ENCODE measurements around the gene CNPY4. TPM values are rescaled to one million over a fixed set of nuclear protein-coding genes. Genes with fewer than 3 reads are reported as not detected.

The CNPY4 gene
- total RNA-seq, 2 donors from 2014 or later: 7.0 to 9.8 TPM

DNA sequence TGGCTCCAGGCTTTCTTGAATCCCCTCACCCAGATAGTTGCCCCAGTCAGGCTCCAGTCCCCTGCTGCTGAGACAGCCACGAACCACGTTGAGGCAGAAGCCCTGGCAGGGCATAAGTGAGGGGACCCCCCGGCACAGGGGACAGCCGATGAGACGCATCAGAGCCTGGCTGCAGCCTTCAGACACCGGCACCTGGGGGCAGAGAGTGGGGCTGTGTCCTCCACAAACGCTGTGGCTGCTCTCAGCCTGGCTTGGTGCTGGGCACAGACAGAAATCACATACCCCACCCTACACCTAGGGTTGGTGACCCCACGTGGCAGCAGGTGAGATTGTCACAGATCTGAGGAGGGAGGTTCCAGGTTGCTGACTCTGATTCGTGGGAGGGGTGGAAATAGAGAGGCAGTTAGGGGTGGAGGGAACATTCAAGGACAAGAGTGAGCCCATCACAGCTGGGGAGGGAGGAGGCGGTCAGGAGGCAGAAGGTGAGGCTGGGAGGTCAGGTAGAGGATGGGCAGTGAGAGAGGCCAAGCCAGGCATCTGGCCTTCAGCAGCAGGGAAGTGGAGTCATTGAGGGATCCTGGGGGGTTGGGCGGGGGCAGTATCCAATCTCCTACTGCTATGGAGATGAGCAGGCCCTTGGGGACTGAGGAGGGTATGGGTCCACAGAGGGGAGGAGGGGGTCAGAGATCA is 54.5 kb downstream of the CNPY4 start:
- ATAC-seq (no peak), DNase-seq (no peak)
- intact Hi-C loops (cut with DNase I, micrococcal nuclease): no loop called here

DNA sequence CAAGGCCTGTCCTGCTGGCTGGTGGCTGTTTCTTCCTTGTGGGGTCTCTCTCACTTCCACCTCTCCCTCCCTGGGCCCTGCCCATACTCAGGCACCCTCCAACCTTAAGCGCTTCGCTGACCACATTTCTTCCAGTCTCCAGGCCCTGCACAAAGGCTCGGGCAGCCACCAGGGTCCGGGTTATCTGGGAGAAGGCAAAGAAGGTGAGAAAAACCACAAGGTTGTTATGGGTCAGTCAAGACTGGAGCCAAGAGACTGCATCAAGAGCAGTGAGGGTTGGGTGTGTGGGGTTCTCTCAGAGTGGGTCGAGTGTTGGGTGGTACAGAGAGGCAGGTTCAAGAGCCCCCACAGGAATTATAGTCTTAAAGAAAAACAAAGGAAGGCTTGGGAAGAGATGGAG is 55.1 kb downstream of the CNPY4 start:
- DNase-seq: no peak
- no peak for ATAC-seq
- intact Hi-C loops (cut with DNase I, micrococcal nuclease): no loop called here

Small RNA genes lying within 50 kb of the gene (microRNA-seq; reads per million reads assigned to microRNA genes)
- gene MIR106B (606 to 4,864 reads per million in 2 donors), gene MIR25 (476 to 547 reads per million in 2 donors), gene MIR4658 (0 to 0.53 reads per million in 2 donors), gene MIR93 (4,826 to 9,328 reads per million in 2 donors)

Other genes starting within 250 kb of the CNPY4 start
- gene OR2AE1, start 242.6 kb upstream of the CNPY4 start, total RNA-seq: not detected
- 10 to 100 TPM; 21.5 to 23.8 TPM for gene TRIM4, start 200.1 kb upstream of the CNPY4 start, total RNA-seq
- gene GJC3, start 190.0 kb upstream of the CNPY4 start, total RNA-seq: not detected
- gene AZGP1, start 143.6 kb upstream of the CNPY4 start, total RNA-seq: 1 to 10 TPM; 3.4 to 4.8 TPM
- gene ZKSCAN1, start 104.0 kb upstream of the CNPY4 start, total RNA-seq: 100 to 1,000 TPM; 127 to 133 TPM
- gene ZSCAN21, start 69.9 kb upstream of the CNPY4 start, total RNA-seq: 1 to 10 TPM; 6.7 to 7.1 TPM
- gene ZNF3, start 37.9 kb upstream of the CNPY4 start, total RNA-seq: 10 to 100 TPM; 34.0 to 37.2 TPM
- gene COPS6, start 30.7 kb upstream of the CNPY4 start, total RNA-seq: 10 to 100 TPM; 59.3 to 65.6 TPM
- gene MCM7, start 18.2 kb upstream of the CNPY4 start, total RNA-seq: 10 to 100 TPM; 44.7 to 62.1 TPM
- 10 to 100 TPM; 20.2 to 20.8 TPM for gene AP4M1, start 18.0 kb upstream of the CNPY4 start, total RNA-seq
- 10 to 100 TPM; 28.7 to 33.1 TPM for gene TAF6, start 276 bp upstream of the CNPY4 start, total RNA-seq
- 1 to 10 TPM; 2.7 to 3.9 TPM for gene MBLAC1, start 7.3 kb downstream of the CNPY4 start, total RNA-seq
- 100 to 1,000 TPM; 224 to 268 TPM for gene LAMTOR4, start 29.3 kb downstream of the CNPY4 start, total RNA-seq
- gene TRAPPC14, start 39.1 kb downstream of the CNPY4 start, total RNA-seq: 10 to 100 TPM; 54.9 to 62.1 TPM
- 10 to 100 TPM in 1 of 2 donors, 1 to 10 TPM in 1; 8.0 to 10.9 TPM for gene GAL3ST4, start 49.0 kb downstream of the CNPY4 start, total RNA-seq
- 1 to 10 TPM; 4.0 to 5.7 TPM for gene GPC2, start 57.7 kb downstream of the CNPY4 start, total RNA-seq
- gene STAG3, start 58.3 kb downstream of the CNPY4 start, total RNA-seq: 1 to 10 TPM; 1.2 to 2.0 TPM
- 1 to 10 TPM in 1 of 2 donors, not detected in 1; 1.1 TPM for gene PVRIG, start 100.3 kb downstream of the CNPY4 start, total RNA-seq
- not detected for gene SPDYE3, start 188.1 kb downstream of the CNPY4 start, total RNA-seq
- 10 to 100 TPM; 36.1 to 45.0 TPM for gene PILRB, start 238.5 kb downstream of the CNPY4 start, total RNA-seq